HEK293T (cell line): Measurements from ENCODE around the gene GPRC5A.

Experiments
- BHLHE40 ChIP-seq: fragments of 450-650 bp; IDR thresholded peaks from 2 replicates; pipeline ENCODE4 v1.6.1; 2016; ENCODE audit warnings: mild to moderate bottlenecking, moderate library complexity, borderline replicate concordance
- ELF4 ChIP-seq: fragments of 450-650 bp; IDR thresholded peaks from 2 replicates; pipeline ENCODE4 v1.6.1; 2017; ENCODE audit warnings: antibody characterized with exemption
- FOXA1 ChIP-seq: fragments of 450-650 bp; IDR thresholded peaks from 2 replicates; pipeline ENCODE4 v1.6.1; 2016; ENCODE audit warnings: mild to moderate bottlenecking
- FOXK2 ChIP-seq: fragments of 450-650 bp; IDR thresholded peaks from 2 replicates; pipeline ENCODE4 v1.6.1; 2016; ENCODE audit warnings: mild to moderate bottlenecking
- FOXM1 ChIP-seq: fragments of 450-650 bp; IDR thresholded peaks from 2 replicates; pipeline ENCODE4 v1.6.1; 2017; ENCODE audit warnings: mild to moderate bottlenecking, borderline replicate concordance
- L3MBTL2 ChIP-seq: fragments of 450-650 bp; conservative IDR thresholded peaks from 2 replicates; pipeline ENCODE4 v1.6.1; 2016; ENCODE audit warnings: mild to moderate bottlenecking
- NFRKB ChIP-seq: fragments of 450-650 bp; IDR thresholded peaks from 2 replicates; pipeline ENCODE4 v1.6.1; 2016; ENCODE audit warnings: mild to moderate bottlenecking, moderate library complexity
- SP1 ChIP-seq: fragments of 450-650 bp; IDR thresholded peaks from 2 replicates; pipeline ENCODE4 v1.6.1; 2017
- SUZ12 ChIP-seq: fragments of 450-650 bp; IDR thresholded peaks from 2 replicates; pipeline ENCODE4 v1.6.1; 2016; ENCODE audit warnings: mild to moderate bottlenecking
- TARDBP ChIP-seq: fragments of 450-650 bp; IDR thresholded peaks from 2 replicates; pipeline ENCODE4 v1.6.1; 2016
- ZNF384 ChIP-seq: fragments of 450-650 bp; IDR thresholded peaks from 2 replicates; pipeline ENCODE4 v1.6.1; 2016

- TF ChIP-seq ELF4 (no peak), SUZ12 (no peak), FOXA1 (no peak), NFRKB (no peak), FOXK2 (no peak), FOXM1 (no peak), ZNF384 (no peak), BHLHE40 (no peak), L3MBTL2 (no peak), SP1 (no peak), TARDBP (no peak)
Measured at GRCh38 chr12:12927211-12928079, 36.1 kb downstream of the GPRC5A start.
